SK-N-DZ (cell line): ENCODE data around the gene FBXL4.
A peak's percentile ranks its signal among the peaks of the same experiment; 100 is the strongest.

Experiments used
- DNase-seq: peaks from one replicate; pipeline ENCODE4 v3.0.0-alpha.2; 2015; ENCODE audit warnings: low spot score

FBXL4 gene

DNA sequence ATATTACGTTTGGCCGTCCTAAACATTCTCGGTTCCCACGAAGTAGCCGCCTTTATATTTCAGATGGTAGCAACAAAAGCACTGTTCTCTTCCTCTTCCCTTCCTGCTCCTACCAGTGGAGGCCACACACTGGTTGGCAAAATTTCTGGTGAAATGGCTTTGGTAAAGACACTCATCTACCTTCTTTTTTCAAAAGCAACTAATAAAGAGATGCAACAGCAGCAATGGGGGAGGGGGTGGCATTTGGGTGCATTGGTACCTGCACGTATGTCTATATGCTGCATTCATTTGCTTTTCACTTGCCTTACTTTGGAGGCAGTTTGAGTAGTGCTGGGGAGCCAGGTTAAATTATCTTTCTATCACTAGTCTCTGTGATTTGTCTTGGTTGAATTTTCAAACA, 107.4 kb downstream of the FBXL4 start:
- no peak for DNase-seq

DNA sequence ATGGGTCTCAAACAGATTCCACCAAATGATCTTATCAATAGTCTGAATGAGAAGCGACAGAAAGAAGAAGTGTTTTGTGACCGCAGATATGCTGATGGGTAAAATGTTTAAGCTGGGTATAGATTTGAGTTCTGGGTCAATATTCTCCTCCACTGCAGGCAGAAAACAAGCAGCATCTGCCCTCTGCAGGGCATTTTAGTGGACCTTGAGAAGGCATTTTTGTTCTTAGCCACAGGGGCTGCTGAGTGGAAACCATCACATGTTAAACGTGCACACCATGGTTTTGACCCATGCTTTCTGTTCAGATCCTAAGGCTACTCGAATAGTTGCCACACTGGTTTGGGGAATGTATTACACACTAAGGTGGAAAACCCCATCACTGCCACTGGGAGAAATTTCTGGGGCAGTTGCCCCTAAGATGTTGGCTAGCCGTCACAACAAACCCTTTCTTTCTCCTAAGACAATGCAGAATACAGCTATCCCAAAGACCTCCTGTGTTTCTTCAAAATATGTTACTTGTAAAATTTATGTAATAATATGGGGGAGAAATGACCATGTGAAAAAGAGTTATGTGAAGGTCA, 107.9 kb downstream of the FBXL4 start:
- peak; percentile 48 for DNase-seq

- DNase-seq: no peak
Observed at GRCh38 chr6:98838975-98839374, 108.8 kb downstream of the FBXL4 start.

DNA sequence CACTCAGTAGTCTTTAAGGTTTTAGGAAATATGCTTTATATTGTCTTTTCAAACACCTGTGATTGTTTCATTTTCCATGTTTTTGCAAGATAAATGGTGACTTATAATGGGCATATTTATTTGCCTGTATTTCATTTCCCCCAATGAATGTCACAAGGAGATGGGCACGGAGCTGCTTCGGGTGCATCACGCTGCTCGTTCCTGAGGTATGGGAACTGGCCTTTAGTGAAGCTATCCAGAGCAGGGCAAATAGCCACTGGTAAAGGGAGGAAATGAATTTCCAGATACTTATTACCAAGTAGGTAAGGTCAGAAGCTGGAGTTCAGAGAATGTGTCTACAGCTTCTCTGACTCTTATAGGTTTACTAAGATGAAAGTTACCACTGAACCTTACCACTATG, 109.7 kb downstream of the FBXL4 start:
- DNase-seq: no peak

DNA sequence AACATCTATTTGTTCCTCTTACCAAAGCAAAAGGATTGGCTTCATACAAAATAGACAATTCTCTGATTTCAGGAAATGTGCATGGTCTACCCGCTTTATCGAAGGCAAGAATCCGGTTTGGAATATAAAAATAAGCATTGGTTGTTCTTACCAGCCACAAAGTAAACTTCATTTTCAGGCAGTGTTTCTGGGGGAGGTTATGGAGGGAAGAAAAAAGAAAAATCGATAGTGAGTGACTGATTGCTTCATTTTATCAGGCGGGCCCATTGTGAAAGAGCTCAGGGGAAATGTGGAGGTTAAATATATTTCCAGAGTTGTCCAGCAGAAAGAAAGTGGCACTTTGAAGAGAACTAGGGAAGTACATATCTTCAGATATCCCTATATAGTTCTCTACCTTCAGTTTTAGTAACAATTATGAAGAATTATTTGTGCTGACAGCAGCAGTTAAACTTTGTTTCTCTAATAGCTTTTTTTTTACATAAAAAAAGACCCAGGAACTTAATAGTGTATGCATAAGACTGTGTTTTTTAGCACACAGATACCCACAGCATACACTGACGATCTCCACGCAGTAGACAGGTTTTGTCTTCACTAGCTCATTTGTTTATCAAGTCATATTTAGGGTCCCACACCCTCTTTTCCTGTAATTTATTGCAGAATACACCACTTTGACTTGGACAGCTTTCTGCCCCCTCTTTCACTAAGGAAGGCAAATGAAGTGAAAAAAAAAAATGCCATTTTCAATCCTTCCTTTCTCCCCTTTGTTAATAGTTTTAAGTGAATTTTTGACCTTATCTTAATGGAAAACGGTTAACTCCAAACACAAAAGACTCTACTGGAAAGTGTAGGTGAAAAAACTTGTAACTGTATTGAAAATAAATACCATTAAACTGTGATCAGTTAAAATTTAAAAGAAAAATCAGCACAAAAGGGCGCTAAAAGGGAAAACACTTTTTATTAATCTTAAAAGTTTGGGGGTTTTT, 110.5 kb downstream of the FBXL4 start:
- DNase-seq: no peak

- no peak for DNase-seq
Observed at GRCh38 chr6:98836025-98836961, 111.5 kb downstream of the FBXL4 start.

DNA sequence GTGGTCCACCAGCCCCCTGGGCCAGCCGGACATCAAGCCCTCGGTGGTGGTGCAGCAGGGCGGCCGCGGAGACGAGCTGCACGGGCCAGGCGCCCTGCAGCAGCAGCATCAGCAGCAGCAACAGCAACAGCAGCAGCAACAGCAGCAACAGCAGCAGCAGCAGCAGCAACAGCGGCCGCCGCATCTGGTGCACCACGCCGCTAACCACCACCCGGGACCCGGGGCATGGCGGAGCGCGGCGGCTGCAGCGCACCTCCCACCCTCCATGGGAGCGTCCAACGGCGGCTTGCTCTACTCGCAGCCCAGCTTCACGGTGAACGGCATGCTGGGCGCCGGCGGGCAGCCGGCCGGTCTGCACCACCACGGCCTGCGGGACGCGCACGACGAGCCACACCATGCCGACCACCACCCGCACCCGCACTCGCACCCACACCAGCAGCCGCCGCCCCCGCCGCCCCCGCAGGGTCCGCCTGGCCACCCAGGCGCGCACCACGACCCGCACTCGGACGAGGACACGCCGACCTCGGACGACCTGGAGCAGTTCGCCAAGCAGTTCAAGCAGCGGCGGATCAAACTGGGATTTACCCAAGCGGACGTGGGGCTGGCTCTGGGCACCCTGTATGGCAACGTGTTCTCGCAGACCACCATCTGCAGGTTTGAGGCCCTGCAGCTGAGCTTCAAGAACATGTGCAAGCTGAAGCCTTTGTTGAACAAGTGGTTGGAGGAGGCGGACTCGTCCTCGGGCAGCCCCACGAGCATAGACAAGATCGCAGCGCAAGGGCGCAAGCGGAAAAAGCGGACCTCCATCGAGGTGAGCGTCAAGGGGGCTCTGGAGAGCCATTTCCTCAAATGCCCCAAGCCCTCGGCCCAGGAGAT, 112.4 kb downstream of the FBXL4 start:
- peak; percentile 56 for DNase-seq

GRCh38 chr6:98834060-98835031, 113.4 kb downstream of the FBXL4 start, which contains the start of gene POU3F2:
Gene POU3F2, plus strand, starts transcription at chr6:98834574. Its CDS starts 300 bp downstream, at chr6:98834874.
- DNase-seq: peak; percentile 97

- peak; percentile 64 for DNase-seq
Observed at GRCh38 chr6:98833307-98834059, 114.3 kb downstream of the FBXL4 start.

DNA sequence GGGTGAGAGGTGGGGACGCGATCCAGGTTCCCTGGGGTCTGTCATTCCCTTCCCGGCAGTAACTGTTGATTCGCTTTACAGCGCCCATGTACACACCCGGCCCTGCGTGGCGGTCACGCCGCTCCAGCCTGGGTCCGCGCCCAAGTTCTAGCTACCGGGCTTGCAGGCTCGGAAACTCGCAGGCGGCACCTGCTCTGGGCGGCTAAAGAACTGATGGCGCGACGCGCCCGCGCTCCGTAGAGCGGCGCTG, 114.8 kb downstream of the FBXL4 start:
- no peak for DNase-seq

DNA sequence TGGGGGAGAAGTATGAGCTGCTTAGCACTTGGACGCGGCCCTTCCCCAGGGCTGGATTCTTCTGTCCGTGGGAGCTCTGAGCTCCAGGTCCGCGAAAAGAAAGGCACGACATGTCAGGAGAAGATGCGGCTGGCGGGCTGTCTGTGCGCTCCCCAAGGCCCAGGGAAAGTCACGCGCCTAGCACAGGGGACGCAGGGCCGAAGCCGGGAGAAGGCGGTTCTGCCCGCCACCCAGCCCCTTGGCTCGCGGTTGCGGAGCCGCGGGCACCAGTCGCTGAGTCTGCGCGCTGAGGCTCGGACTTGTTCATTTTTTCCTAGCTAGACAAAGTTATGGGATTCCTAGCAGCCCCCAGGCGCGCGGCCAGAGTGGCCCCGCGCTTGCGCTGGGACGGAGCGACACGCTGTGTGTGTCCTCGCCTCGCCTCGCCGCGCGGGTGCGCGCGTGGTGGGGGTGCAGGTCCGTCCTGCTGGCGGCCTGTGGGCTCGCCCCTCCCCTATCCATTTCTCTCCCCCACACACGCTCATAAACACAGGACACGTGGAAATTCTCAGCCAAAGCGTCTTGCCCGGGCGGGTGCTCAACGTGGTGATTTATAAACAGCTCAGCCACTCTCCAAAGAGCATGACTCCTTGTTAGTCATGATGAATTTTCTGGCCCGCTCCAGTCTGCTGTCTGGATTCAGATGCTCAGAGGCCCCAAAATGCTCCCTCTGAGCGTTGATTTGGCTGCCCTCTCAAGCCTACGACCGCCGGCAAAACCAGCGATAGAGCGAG, 115.3 kb downstream of the FBXL4 start:
- no peak for DNase-seq

GRCh38 chr6:98831959-98832283, 115.8 kb downstream of the FBXL4 start:
- DNase-seq: no peak

GRCh38 chr6:98831057-98831958, 116.4 kb downstream of the FBXL4 start:
- no peak for DNase-seq

GRCh38 chr6:98830146-98830545, 117.6 kb downstream of the FBXL4 start:
- no peak for DNase-seq

GRCh38 chr6:98828941-98829411, 118.8 kb downstream of the FBXL4 start:
- no peak for DNase-seq

DNA sequence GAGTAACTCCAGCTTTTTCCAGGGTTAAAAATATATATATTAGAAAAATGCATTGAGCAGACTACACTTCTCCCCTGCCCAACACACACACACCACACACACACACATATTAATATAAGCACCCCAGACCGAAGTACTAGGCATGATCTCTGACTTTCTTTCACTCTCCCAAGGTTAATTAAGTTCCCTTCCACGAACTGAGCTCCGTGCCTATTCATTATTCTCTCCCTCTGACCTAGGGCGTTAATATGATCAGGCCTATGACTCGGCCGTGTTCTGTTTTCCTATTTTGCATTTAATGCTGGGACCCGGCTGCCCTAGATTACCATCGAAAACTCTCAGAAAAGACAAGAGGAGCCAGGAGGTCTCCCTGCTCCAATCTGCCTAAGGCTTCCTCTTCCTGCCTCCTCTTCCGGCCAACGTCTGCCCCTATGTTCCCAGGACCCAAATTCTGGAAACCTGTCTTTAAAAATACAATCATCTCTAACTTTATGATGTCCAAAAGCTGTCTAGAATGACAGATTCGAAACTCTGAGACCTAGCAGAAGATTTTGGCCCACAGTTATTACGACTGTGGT, 119.4 kb downstream of the FBXL4 start:
- no peak for DNase-seq
